Motor neuron (in vitro differentiated cells): ENCODE results near the gene NFKBIB. TPM values are rescaled to one million over a fixed set of nuclear protein-coding genes. Genes with fewer than 3 reads are reported as not detected.
A peak's percentile ranks its signal among the peaks of the same experiment; 100 is the strongest.
"Not testable (repeated sequence)": the region's sequence is repeated elsewhere in the genome, so short reads cannot be mapped to it uniquely, and the experiment has no call there.

Experiments used
- ATAC-seq, 8 experiments: fragments of 200-7000 bp; cut with Tn5 transposase; replicated peaks in 6 of 8; 2 replicates each; pipeline ENCODE4 v1.8.0; 2021; ENCODE audit warnings: mild to moderate bottlenecking in 8 of 8, moderate library complexity in 8 of 8
- H3K27ac ChIP-seq, 2 donors: fragments of 250-450 bp; sonication (Bioruptor Pico); 2 replicates each; pipeline ENCODE4 v1.9.0; 2021; ENCODE audit warnings: antibody characterized with exemption in 2 of 2, mild to moderate bottlenecking in 2 of 2, moderate library complexity in 1 of 2
- H3K4me1 ChIP-seq, 2 donors: fragments of 250-450 bp; sonication (Bioruptor Pico); replicated peaks in 1 of 2; 2 replicates each; pipeline ENCODE4 v1.6.1; 2021; ENCODE audit warnings: antibody characterized with exemption in 2 of 2, mild to moderate bottlenecking in 2 of 2, moderate library complexity in 1 of 2
- H3K4me3 ChIP-seq, 5 donors: fragments of 250-450 bp; sonication (Bioruptor Pico); 2 replicates each; pipeline ENCODE4 v1.9.0; 2021; ENCODE audit warnings: antibody characterized with exemption in 5 of 5, mild to moderate bottlenecking in 5 of 5, moderate library complexity in 4 of 5
- WGBS, 10 experiments: fragments of 450-650 bp; shearing (Covaris generic); methylation state at CpG; one replicate each; pipeline ENCODE4 v1.0.0; 2022; 5-methylcytosine and 5-hydroxymethylcytosine counted together
- in situ Hi-C, 9 experiments: fragments of 400-800 bp; cut with MboI; loops; one replicate each; pipeline ENCODE4 v1.15.0; 2021; ENCODE audit warnings: low sequenced_read_pairs in 9 of 9, low pct_unique_long_range_greater_than_20kb in 2 of 9; ENCODE audit not compliant: unreplicated experiment in 9 of 9
- total RNA-seq, 8 experiments: library from RNA; unstranded; fragments of 300-600 nt; gene quantifications; 2 replicates each; pipeline versions ENCODE4 v1.2.3 to v1.2.4, GENCODE V29; 2022

NFKBIB gene, protein sequence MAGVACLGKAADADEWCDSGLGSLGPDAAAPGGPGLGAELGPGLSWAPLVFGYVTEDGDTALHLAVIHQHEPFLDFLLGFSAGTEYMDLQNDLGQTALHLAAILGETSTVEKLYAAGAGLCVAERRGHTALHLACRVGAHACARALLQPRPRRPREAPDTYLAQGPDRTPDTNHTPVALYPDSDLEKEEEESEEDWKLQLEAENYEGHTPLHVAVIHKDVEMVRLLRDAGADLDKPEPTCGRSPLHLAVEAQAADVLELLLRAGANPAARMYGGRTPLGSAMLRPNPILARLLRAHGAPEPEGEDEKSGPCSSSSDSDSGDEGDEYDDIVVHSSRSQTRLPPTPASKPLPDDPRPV
- total RNA-seq = 10 to 100 TPM in 6 of 8 experiments, 1 to 10 TPM in 2; 7.1 to 26.0 (median 11.7) TPM

DNA sequence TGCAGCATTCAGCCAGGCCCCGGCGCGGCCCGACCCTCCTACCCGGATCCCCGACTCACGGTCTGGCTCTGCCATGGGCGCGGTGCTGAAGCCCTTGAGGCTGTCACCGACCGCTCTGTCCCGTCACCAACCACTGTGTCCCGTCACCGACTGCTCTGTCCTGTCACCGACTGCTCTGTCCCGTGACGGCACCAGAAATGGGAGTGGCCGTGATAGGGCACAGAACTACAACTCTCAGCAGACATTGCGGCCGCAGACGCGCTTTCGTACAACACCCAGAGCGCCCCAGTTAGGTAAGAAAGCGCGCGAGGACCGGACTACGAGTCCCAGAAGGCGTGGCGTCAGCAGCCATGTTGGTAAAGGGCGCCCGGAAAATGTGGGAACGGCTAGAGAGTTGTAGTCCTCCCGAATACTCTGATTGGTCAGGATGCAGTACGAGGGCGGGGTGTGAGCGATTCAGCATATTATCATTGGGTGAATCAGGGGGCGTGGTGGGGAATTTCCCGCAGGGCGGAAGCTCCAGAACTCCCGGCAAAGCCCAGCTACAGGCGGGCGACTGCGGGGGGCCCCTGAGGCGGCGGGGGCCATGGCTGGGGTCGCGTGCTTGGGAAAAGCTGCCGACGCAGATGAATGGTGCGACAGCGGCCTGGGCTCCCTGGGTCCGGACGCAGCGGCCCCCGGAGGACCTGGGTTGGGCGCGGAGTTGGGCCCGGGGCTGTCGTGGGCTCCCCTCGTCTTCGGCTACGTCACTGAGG is at the start of gene NFKBIB, which contains the start of gene SIRT2:
Gene NFKBIB, plus strand, starts transcription at position 523 of the 755 bp plus-strand sequence. Its CDS starts 64 bp downstream, at position 587.
Gene SIRT2, minus strand, starts transcription at position 172 of the 755 bp plus-strand sequence. Its CDS starts 97 bp downstream, at position 75.
- Histone ChIP-seq H3K27ac (peak within 1 kb of the TSS; percentile 70 to 76), H3K4me1 (peaks cover 6 to 8% of the 10 kb centered on the region in 2 donors), H3K4me3 (peak within 1 kb of the TSS; percentile 81 to 98 (median 93))
- ATAC-seq = peak; percentile 91 to 94 (median 92)
- WGBS, 10 experiments = 0% methylated on average over 1 to 8 of the region's 64 CpGs; no CpG with 5 or more reads in 5 of the 10 experiments
- in situ Hi-C loops = loop anchor here in 3 of 9 experiments (25.0 kb wide), 1 partner anchor 487 kb away; the partner anchor contains the start of gene FAM98C (in 3 of the 3)

DNA sequence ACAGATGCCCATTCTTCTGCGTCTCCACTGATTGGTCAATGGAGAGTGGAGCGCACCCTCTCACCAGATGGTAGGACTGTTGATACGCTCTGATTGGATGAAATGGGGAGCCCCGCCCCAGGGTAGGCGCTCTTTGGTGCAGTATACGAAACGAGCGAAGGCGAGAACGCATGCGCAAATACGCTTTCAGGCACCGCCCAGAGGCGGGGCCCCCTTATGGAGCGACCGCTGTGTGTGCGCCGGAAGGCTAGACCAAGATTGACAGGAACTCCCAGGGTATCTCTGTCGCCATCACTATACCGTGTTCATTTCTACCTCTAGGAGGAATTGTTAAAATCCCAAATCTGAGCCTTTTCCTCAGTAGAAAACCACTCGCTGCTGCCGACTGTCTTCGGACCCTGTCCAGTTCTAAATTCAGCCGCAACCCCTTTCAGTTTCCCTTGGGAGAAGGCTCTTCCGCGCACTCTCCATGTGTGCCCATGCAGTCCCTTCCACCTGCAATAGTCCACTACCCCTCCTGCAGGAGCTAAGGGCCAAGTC is 49.3 kb upstream of the NFKBIB start:
- peaks cover 4 to 5% of the 10 kb centered on the region in 2 donors for H3K4me1 ChIP-seq
- in situ Hi-C loops = no loop called here

DNA sequence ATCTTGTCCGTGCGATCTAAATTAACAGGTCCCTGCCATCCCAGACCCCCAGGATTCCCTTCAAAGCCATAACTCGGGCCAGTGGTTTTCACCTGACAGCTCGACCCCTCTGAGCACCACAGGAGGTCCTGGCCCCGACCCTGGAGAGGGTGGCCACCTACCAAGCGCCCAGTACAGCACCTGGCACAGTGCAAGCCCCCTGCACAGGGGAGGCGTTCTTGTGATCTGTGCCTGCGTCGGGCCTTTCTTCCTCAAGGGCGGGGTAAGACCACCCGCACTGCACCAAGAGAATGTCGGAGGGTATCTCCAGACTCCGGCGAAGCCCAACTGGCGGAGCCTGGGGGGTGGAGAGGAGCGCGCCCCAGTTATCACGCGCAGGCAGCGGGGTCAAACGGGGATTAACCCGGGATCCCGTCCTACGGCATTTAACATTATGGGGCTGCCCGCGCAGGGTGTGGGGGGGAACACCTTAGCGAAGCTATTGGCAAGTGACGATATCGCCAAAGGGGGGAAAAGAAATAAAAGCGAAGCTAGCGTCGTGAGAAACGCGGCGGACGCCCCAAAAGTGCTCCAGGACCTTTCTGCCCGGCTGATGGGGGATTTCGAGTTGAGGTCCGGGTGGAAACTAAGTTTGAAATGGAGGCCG is 48.7 kb upstream of the NFKBIB start:
- in situ Hi-C loops = no loop called here
- H3K4me3 ChIP-seq = peak overlapping the region; percentile 60 to 93 (median 66)
- H3K27ac ChIP-seq = peak overlapping the region; percentile 92 to 94
- 0 to 9% (median 3%) methylated on average over 4 to 22 of the region's 40 CpGs; no CpG with 5 or more reads in 5 of the 10 experiments for WGBS, 10 experiments
- no peak for ATAC-seq
- H3K4me1 ChIP-seq = peaks cover 4 to 5% of the 10 kb centered on the region in 2 donors

More for the DNA sequence above, 49.3 kb upstream of the NFKBIB start:
- WGBS, 10 experiments = 0 to 2% (median 0%) methylated on average over 1 to 7 of the region's 26 CpGs; no CpG with 5 or more reads in 6 of the 10 experiments
- peak; percentile 67 to 86 (median 84) for ATAC-seq
- peak overlapping the region; percentile 92 to 94 for H3K27ac ChIP-seq
- peak overlapping the region; percentile 60 to 93 (median 66) for H3K4me3 ChIP-seq

DNA sequence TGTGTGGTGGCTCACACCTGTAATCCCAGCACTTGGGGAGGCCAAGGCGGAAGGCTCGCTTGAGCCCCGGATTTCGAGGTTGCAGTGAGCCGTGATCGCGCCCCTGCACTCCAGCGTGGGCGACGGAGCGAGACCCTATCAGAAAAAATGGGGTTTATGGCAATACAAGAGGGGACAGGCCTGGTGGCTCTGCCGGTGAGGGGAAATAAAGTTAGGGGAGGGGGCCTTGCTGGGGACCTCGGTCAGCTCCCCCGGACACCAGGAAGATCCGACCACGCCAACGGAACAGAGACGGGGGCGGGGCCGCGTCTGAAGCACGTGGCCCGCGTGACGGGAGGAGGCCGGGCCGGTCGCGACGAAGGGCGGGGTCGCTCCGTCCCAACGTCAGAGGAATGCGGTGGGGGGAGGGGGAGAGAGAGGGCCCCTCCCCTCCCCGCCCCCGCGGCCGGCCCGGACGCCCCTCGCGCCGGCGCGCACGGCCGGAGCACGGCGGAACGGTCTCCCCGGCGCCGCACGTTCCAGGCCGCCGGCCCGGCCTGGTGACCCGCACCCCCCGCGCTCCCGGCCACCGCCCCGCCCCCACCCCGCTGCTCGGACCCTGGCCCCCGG is 48.0 kb upstream of the NFKBIB start:
- H3K4me3 ChIP-seq = peak overlapping the region; percentile 60 to 93 (median 66)
- H3K27ac ChIP-seq = peak overlapping the region; percentile 92 to 94
- peak; percentile 2 to 15 (median 6) for ATAC-seq
- peaks cover 4 to 5% of the 10 kb centered on the region in 2 donors for H3K4me1 ChIP-seq
- WGBS, 10 experiments = 0% methylated on average over 3 of the region's 67 CpGs; no CpG with 5 or more reads in 8 of the 10 experiments
- in situ Hi-C loops = no loop called here

DNA sequence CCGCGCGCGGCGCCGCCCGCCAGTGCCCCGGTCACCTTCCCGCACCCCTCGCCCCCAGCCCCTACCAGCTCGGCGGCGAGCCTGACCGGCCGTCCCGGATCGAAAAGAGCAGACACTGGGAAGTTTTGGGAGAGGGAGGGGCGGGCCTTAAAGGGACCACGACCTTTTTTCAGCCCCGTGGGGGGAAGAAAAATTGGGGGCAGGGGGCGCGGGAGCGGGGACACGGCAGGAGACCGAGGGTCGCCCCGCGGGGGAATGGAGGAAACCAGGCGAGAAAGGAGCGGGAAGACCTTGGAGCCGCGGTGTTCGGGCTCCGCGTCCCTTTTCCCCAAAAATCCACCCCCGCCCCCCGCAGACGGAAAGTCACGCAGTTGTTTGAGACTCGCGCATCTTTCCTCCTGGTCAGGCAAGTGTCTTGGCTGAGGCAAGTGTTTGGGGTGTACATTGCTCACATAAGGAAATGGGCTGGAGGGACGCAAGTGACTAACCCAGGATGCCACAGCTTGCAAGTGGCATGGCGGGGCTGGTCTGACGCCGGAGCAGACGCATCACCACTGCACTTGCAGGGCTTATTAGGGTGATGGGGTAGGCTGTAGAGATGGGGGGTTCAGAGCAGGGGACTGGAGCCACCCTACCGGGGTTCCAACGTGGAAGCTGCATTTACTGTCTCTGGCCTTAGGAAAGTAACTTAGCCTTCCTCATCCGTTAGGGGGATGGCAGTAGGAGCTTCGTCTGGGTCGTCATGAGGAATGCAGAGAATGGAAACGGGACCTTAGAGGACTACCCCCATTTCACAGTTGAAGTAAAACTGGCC is 47.3 kb upstream of the NFKBIB start:
- H3K27ac ChIP-seq = peak overlapping the region; percentile 92 to 94
- in situ Hi-C loops = no loop called here
- 0 to 26% (median 7%) methylated on average over 2 to 6 of the region's 52 CpGs; no CpG with 5 or more reads in 5 of the 10 experiments for WGBS, 10 experiments

DNA sequence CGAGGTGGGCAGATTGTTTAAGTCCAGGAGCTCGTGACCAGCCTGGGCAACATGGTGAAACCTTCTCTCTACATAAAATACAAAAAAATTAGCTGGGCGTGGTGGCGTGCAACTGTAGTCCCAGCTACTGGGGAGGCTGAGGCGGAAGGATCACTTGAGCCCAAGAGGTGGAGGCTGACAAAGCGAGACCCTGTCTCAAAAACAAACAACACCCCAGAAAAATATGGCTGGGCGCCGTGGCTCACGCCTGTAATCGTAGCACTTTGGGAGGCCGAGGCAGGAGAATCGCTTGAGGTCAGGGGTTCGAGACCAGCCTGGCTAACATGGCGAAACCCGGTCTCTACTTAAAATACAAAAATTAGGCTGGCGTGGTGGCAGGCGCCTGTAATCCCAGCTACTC is 46.6 kb upstream of the NFKBIB start:
- no peak for ATAC-seq
- peaks cover 3 to 4% of the 10 kb centered on the region in 2 donors for H3K4me1 ChIP-seq
- no peak overlapping the region for H3K4me3 ChIP-seq
- WGBS, 10 experiments = 75 to 95% (median 88%) methylated on average over 1 to 10 of the region's 17 CpGs; no CpG with 5 or more reads in 3 of the 10 experiments
- H3K27ac ChIP-seq = no peak overlapping the region
- in situ Hi-C loops = no loop called here

More for the DNA sequence above, 47.3 kb upstream of the NFKBIB start:
- H3K4me1 ChIP-seq = peaks cover 4 to 5% of the 10 kb centered on the region in 2 donors
- peak in 1 of 8 experiments; percentile 1 for ATAC-seq
- H3K4me3 ChIP-seq = peak overlapping the region; percentile 60 to 93 (median 66)

DNA sequence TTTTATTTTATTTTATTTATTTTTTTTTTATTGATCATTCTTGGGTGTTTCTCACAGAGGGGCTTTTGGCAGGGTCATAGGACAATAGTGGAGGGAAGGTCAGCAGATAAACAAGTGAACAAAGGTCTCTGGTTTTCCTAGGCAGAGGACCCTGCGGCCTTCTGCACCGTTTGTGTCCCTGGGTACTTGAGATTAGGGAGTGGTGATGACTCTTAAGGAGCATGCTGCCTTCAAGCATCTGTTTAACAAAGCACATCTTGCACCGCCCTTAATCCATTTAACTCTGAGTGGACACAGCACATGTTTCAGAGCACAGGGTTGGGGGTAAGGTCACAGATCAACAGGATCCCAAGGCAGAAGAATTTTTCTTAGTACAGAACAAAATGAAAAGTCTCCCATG is 44.8 kb upstream of the NFKBIB start:
- ATAC-seq, H3K27ac ChIP-seq, H3K4me3 ChIP-seq, in situ Hi-C loops: not testable (repeated sequence)
- H3K4me1 ChIP-seq = peaks cover 6 to 10% of the 10 kb centered on the region in 2 donors
- 7 to 46% methylated on average over 2 of the region's 3 CpGs; no CpG with 5 or more reads in 8 of the 10 experiments for WGBS, 10 experiments

DNA sequence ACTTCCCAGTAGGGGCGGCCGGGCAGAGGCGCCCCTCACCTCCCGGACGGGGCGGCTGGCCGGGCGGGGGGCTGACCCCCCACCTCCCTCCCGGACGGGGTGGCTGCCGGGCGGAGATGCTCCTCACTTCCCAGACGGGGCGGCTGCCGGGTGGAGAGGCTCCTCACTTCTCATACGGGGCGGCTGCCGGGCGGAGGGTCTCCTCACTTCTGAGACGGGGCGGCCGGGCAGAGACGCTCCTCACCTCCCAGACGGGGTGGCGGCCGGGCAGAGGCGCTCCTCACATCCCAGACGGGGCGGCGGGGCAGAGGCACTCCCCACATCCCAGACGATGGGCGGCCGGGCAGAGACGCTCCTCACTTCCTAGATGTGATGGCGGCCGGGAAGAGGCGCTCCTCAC is 44.0 kb upstream of the NFKBIB start:
- in situ Hi-C loops, H3K27ac ChIP-seq, H3K4me3 ChIP-seq, ATAC-seq: not testable (repeated sequence)
- no CpG with 5 or more reads among the region's 37 CpGs for WGBS, 10 experiments
- peaks cover 10 to 12% of the 10 kb centered on the region in 2 donors for H3K4me1 ChIP-seq

DNA sequence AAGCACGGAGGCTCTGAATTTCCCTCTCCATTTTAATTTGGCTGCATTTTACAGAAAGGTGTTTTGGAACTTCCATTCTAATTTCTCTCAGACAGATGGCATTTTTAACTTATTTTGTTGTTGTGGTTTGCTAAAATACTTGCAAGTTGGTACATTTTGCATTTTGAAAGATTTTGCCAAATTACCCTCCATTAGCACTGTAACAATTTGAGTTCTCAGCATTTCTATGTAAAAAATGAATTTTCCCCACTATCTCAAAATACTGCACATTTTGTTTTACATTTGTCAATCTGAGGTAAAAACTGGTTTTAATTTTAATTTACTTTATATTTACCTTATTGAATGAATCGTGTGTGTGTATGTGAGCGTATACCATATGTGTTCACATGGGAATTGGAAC is 43.0 kb upstream of the NFKBIB start:
- Histone ChIP-seq H3K27ac (no peak overlapping the region), H3K4me3 (no peak overlapping the region), H3K4me1 (peaks cover 12% of the 10 kb centered on the region in 2 donors)
- 86 to 100% (median 98%) methylated on average over 1 to 3 of the region's 3 CpGs for WGBS, 10 experiments
- no peak for ATAC-seq
- in situ Hi-C loops = no loop called here

DNA sequence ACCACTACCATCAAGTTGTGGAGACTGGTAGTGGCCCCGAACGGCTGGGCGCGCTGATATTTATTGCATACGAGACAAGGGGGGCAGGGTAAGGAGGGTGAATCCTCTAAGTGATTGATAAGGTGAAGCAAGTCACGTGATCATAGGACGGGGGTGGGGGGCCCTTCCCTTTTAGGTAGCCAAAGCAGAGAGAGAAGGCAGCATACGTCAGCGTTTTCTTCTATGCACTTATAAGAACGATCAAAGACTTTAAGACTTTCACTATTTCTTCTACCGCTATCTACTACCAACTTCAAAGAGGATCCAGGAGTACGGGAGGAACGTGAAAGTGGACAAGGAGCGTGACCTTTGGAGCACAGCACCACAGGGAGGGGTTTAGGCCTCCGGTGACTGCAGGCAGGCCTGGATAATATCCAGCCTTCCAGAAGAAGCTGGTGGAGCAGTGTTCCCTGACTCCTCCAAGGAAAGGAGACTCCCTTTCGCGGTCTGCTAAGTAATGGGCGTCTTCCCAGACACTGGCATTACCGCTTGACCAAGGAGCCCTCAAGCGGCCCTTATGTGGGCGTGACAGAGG is 40.1 kb upstream of the NFKBIB start:
- ATAC-seq = peak in 1 of 8 experiments; percentile 28
- H3K4me1 ChIP-seq = peaks cover 12 to 18% of the 10 kb centered on the region in 2 donors
- H3K4me3 ChIP-seq, in situ Hi-C loops: not testable (repeated sequence)
- WGBS, 10 experiments = 0 to 100% (median 45%) methylated on average over 1 to 10 of the region's 21 CpGs; no CpG with 5 or more reads in 2 of the 10 experiments
- H3K27ac ChIP-seq = peak overlapping the region; percentile 59 to 63

DNA sequence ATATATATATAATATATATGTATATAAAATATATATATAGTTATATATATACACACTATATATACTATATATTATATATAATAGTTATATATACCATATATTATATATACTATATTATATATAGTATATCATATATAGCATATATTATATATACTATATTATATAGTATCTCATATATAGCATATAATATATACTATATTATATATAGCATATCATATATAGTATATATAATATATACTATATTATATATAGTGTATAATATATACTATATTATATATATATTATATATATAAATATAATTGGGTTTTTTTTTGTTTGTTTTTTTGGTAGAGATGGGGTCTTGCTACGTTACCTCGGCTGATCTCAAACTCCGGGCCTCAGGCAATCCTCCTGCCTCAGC is 38.4 kb upstream of the NFKBIB start:
- peaks cover 12 to 18% of the 10 kb centered on the region in 2 donors for H3K4me1 ChIP-seq
- no peak overlapping the region for H3K4me3 ChIP-seq
- H3K27ac ChIP-seq = no peak overlapping the region
- 83 to 100% (median 100%) methylated on average over 1 to 3 of the region's 3 CpGs; no CpG with 5 or more reads in 2 of the 10 experiments for WGBS, 10 experiments
- in situ Hi-C loops = no loop called here
- ATAC-seq = no peak
